GM19328 (cell line): ENCODE results near the gene KIAA0232.
"Not testable (repeated sequence)": the region's sequence is repeated elsewhere in the genome, so short reads cannot be mapped to it uniquely, and the experiment has no call there.

Experiments used
- ATAC-seq: cut with Tn5 transposase; IDR thresholded peaks from one replicate; pipeline ENCODE4 v1.9.1; 2021; ENCODE audit warnings: mild to moderate bottlenecking, moderate library complexity; ENCODE audit not compliant: unreplicated experiment

KIAA0232 gene

GRCh38 chr4:6802626-6803025 is 20.1 kb downstream of the KIAA0232 start:
- no peak for ATAC-seq

GRCh38 chr4:6803246-6803645 is 20.7 kb downstream of the KIAA0232 start:
- no peak for ATAC-seq

GRCh38 chr4:6804082-6804752 is 21.7 kb downstream of the KIAA0232 start:
- ATAC-seq: no peak

GRCh38 chr4:6806924-6807626 is 24.5 kb downstream of the KIAA0232 start:
- ATAC-seq: no peak

GRCh38 chr4:6808259-6808658 is 25.7 kb downstream of the KIAA0232 start:
- ATAC-seq: no peak

GRCh38 chr4:6811165-6811564 is 28.6 kb downstream of the KIAA0232 start:
- no peak for ATAC-seq

- no peak for ATAC-seq
Measured at GRCh38 chr4:6812766-6813165, 30.2 kb downstream of the KIAA0232 start.

DNA sequence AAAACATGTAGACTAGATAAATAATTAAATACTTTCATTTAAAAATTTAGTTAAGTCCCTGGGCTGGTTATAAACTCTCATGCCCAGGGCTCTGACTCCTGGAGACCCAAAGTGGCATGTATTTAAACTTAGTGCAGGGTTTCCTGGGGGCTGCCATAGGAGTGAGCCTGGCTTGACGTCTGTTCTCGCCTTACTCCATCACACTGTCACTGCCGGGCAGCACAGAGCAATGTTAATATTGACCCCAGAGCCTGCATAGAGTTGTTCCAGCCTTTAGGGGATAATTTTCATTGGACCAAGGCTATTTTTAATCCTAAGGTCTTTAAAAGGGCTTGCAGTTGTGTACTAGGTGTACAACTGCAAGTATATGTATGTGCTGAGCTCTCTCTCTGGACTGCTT is 31.2 kb downstream of the KIAA0232 start:
- no peak for ATAC-seq

GRCh38 chr4:6815029-6815836 is 32.7 kb downstream of the KIAA0232 start:
- ATAC-seq: no peak

GRCh38 chr4:6819295-6819694 is 36.8 kb downstream of the KIAA0232 start:
- ATAC-seq: no peak

DNA sequence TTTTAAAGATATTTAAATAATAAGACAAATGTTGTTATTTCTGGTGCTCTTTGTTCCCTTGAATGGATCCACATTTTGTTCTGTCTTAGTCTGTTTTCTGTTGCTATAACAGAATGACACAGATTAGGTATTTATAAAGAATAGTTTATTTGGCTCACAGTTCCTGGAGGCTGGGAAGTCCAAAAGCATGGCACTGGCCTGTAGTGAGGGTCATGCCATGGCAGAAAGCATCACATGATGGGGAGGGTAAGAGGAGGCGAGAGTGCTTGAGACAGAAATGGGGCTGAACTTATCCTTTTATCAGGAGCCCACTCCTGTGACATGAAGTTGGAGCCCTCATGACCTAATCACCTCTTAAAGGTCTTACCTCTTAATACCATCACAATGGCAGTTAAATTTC is 38.2 kb downstream of the KIAA0232 start:
- ATAC-seq: no peak

DNA sequence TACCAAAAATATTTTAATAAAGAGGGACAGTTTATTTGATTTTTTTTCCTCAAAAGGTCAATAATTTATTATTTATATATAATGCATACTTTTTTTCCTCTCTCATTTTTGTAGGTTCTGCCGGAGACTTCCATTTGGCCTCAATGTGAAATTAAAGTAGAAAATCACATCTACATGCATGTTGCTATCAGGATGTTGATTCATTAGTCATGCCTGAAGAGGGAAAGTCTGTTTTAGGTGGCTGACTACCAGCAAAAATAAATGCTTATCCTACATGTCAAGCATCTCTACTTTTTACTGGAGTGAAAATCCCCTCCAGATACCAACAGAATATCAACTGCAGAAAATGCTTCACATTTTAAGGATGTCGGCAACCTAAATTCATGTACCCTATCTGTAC is 41.5 kb downstream of the KIAA0232 start:
- no peak for ATAC-seq

DNA sequence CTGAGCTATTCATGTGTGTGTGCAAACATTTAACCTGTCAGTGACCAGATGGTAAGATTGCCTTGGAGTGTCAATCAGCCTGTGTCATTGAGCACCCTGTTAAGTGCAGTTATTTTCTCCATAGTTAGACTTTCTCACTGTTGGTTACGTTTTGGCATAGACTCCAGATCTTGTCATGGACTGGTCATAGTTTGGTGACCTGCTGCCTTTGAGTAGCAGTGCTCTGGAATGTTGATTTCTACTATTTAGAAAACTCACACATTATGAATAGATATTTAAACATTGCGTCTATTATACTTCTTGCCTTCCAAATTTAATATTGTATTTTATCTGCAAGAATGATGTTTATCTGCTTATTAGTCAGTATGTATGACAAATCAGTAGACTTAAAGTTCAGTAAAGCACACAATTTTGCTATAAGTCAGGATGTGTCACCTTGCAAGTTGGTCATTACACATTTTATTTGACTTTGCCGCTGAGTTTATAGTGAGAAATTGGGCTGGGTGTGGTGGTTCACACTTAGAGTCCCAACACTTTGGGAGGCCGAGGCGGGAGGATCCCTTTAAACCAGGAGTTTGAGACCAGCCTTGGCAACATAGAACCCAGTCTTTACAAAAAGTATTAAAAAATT is 42.4 kb downstream of the KIAA0232 start:
- ATAC-seq: no peak

DNA sequence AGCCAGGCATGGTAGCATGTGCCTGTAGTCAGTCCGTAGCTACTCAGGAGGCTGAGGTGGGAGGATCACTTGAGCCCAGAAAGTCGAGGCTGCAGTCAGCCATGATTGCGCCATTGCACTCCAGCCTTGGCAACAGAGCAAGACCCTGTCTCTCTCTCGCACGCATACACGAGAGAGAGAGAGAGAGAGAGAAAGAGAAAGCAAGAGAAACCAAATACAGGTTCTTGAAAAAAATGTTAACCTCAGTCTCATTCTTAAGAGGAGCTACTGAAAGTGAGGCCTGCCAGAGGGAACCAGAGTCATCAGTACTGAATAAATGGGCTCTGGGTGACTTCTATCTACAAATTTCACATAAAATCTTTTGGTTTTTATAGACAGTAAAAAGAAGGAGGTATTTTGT is 42.9 kb downstream of the KIAA0232 start:
- no peak for ATAC-seq

GRCh38 chr4:6826781-6827508 is 44.4 kb downstream of the KIAA0232 start:
- ATAC-seq: no peak

- ATAC-seq: no peak
Measured at GRCh38 chr4:6829086-6829485, 46.6 kb downstream of the KIAA0232 start.

- no peak for ATAC-seq
Measured at GRCh38 chr4:6834867-6835266, 52.3 kb downstream of the KIAA0232 start.

DNA sequence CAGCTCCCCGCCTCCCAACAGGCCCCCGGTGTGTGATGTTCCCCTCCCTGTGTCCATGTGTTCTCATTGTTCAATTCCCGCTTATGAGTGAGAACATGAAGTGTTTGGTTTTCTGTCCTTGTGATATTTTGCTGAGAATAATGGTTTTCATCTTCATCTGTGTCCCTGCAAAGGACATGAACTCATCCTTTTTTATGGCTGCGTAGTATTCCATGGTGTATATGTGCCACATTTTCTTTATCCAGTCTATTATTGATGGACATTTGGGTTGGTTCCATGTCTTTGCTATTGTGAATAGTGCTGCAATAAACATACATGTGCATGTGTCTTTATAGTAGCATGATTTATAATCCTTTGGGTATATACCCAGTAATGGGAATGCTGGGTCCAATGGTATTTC is 53.1 kb downstream of the KIAA0232 start:
- not testable (repeated sequence) for ATAC-seq

DNA sequence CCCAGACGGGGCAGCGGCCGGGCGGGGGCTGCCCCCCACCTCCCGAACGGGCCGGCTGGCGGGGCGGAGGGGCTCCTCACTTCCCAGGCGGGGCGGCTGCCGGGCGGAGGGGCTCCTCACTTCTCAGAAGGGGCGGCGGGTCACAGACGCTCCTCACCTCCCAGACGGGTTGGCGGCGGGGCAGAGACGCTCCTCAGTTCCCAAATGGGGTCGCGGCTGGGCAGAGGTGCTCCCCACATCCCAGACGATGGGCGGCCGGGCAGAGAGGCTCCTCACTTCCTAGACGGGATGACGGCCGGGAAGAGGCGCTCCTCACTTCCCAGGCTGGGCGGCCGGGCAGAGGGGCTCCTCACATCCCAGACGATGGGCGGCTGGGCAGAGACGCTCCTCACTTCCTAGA is 54.6 kb downstream of the KIAA0232 start:
- not testable (repeated sequence) for ATAC-seq

DNA sequence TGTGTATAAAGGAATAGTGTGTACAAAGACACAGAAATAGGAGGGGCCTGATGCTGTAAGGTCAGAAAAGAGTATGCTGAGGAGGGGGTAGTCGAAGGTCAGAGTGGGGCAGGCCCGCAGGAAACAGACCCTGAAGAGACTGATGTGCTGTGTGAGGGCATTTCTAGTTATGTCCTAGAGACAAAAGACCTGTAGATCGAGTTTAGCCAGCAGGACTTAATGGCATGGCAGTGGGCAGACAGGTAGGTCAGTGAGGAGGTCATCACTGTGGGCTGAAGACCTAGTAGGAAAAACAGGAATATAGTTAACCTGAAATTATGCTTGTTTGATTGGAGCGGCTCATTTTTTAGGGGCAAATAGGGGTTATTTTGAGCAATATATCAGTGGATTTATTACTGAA is 57.1 kb downstream of the KIAA0232 start:
- no peak for ATAC-seq
